HepG2 (cell line): ENCODE data around the gene CERS6. TPM values are rescaled to one million over a fixed set of nuclear protein-coding genes. Genes with fewer than 3 reads are reported as not detected.
A peak's percentile ranks its signal among the peaks of the same experiment; 100 is the strongest.

Experiments used
- ATAC-seq: fragments of 200-7000 bp; cut with Tn5 transposase; 3 replicates; pipeline ENCODE4 v1.9.1; 2020; ENCODE audit warnings: mild to moderate bottlenecking, moderate library complexity
- BruUV-seq: library from RNA; stranded (reverse); fragments of 400-500 nt; replicated peaks from 2 replicates; lab custom pipeline; 2021; lab: Mats Ljungman, UMichigan
- CTCF ChIA-PET: fragments of 300-600 bp; formaldehyde crosslinking; extraction: SDS; loops from one replicate; lab custom pipeline; 2021; ENCODE audit warnings: low total read pairs, inconsistent platforms, low intra/inter-chr PET ratio; lab: Yijun Ruan, JAX
- POLR2A ChIA-PET: fragments of 350-600 bp; sonication (Branson Sonifier 250); formaldehyde crosslinking; loops from one replicate; lab custom pipeline; 2020; ENCODE audit warnings: antibody characterized with exemption, inconsistent platforms; lab: Yijun Ruan, JAX
- DNase-seq: peaks from one replicate; pipeline ENCODE4 v3.0.0-alpha.2; 2015; ENCODE audit warnings: low spot score
- FAIRE-seq: peaks from 3 replicates; lab custom pipeline; 2011; peaks lifted over from hg19 to GRCh38; lab: Jason Lieb, UNC
- H2AFZ ChIP-seq: one replicate; pipeline ENCODE4 v1.6.1; 2011; ENCODE audit warnings: low read length, inconsistent platforms
- H3K27ac ChIP-seq: fragments of 300-600 bp; 3 replicates; pipeline ENCODE4 v1.8.0; 2011; ENCODE audit warnings: mixed run types, mild to moderate bottlenecking, mixed read lengths, low read length, inconsistent platforms; ENCODE audit not compliant: insufficient read depth; ENCODE audit errors: extremely low read length
- H3K27me3 ChIP-seq, 2 experiments: fragments of 200-600 bp in 1 of 2; 2 replicates in 1 of 2; 3 replicates in 1 of 2; pipeline versions ENCODE4 v1.6.0 to v1.8.0; 2011; ENCODE audit warnings: low read length in 2 of 2, mild to moderate bottlenecking in 2 of 2, moderate library complexity in 2 of 2, inconsistent platforms in 1 of 2; ENCODE audit not compliant: insufficient read depth in 2 of 2, control insufficient read depth in 1 of 2
- H3K36me3 ChIP-seq, 2 experiments: fragments of 200-600 bp in 1 of 2; replicated peaks in 1 of 2; 2 replicates in 1 of 2; 3 replicates in 1 of 2; pipeline versions ENCODE4 v1.5.1 to v1.8.0; 2011; ENCODE audit warnings: low read length in 2 of 2, inconsistent platforms in 1 of 2; ENCODE audit not compliant: insufficient read depth in 2 of 2, control insufficient read depth in 1 of 2
- H3K4me1 ChIP-seq: 2 replicates; pipeline ENCODE4 v1.5.1; 2012; ENCODE audit warnings: low read length, inconsistent platforms; ENCODE audit not compliant: insufficient read depth
- H3K4me2 ChIP-seq: 2 replicates; pipeline ENCODE4 v1.6.0; 2011; ENCODE audit warnings: low read depth, low read length, inconsistent platforms
- H3K4me3 ChIP-seq, 3 experiments: fragments of 200-600 bp in 1 of 3; sonication (generic), shearing (Covaris generic) in 1 of 3; replicated peaks in 1 of 3; 2 replicates each; pipeline ENCODE4 v1.5.1; 2011 to 2016; ENCODE audit warnings: low read length in 3 of 3, inconsistent platforms in 2 of 3, low read depth in 2 of 3, mild to moderate bottlenecking in 2 of 3, control low read depth in 1 of 3, mixed read lengths in 1 of 3; ENCODE audit not compliant: insufficient read depth in 1 of 3
- H3K79me2 ChIP-seq: one replicate; pipeline ENCODE4 v1.6.1; 2011; ENCODE audit warnings: low read length, inconsistent platforms; ENCODE audit not compliant: insufficient read depth
- H3K9ac ChIP-seq: 2 replicates; pipeline ENCODE4 v1.6.0; 2011; ENCODE audit warnings: mild to moderate bottlenecking, low read depth, low read length, inconsistent platforms; ENCODE audit not compliant: insufficient read depth
- H3K9me3 ChIP-seq: 2 replicates; pipeline ENCODE4 v1.5.1; 2012; ENCODE audit warnings: mild to moderate bottlenecking, low read length
- H4K20me1 ChIP-seq: 2 replicates; pipeline ENCODE4 v1.6.0; 2011; ENCODE audit warnings: inconsistent platforms, mild to moderate bottlenecking, low read length, moderate library complexity; ENCODE audit not compliant: insufficient read depth
- CCDC6 ChIP-seq: sonication (generic); formaldehyde crosslinking; IDR thresholded peaks from 2 replicates; pipeline ENCODE4 v1.8.1; 2022; ENCODE audit warnings: mild to moderate bottlenecking, missing genetic modification reagents, moderate library complexity
- CHCHD3 ChIP-seq: sonication (generic); formaldehyde crosslinking; IDR thresholded peaks from 2 replicates; pipeline ENCODE4 v1.8.0; 2022; ENCODE audit warnings: mild to moderate bottlenecking, missing genetic modification reagents, moderate library complexity
- HNRNPL ChIP-seq: fragments of 200-400 bp; formaldehyde crosslinking; IDR thresholded peaks from 2 replicates; pipeline ENCODE4 v1.6.1; 2017; ENCODE audit warnings: mild to moderate bottlenecking, low read depth, low read length
- MAF1 ChIP-seq: sonication (generic); formaldehyde crosslinking; IDR thresholded peaks from 2 replicates; pipeline ENCODE4 v1.5.0; 2020; ENCODE audit warnings: missing genetic modification reagents, borderline replicate concordance
- MAFF ChIP-seq: IDR thresholded peaks from 2 replicates; pipeline ENCODE4 v1.6.1; 2011; ENCODE audit warnings: low read depth, low read length, improper control_type of control experiment
- MAFK ChIP-seq, 2 experiments: IDR thresholded peaks in 1 of 2; conservative IDR thresholded peaks in 1 of 2; 2 replicates each; pipeline ENCODE4 v1.6.1; 2011; ENCODE audit warnings: improper control_type of control experiment in 2 of 2, low read length in 2 of 2
- MTF2 ChIP-seq: sonication (generic); formaldehyde crosslinking; IDR thresholded peaks from 2 replicates; pipeline ENCODE4 v1.5.0; 2020; ENCODE audit warnings: missing genetic modification reagents, borderline replicate concordance
- RXRB ChIP-seq: IDR thresholded peaks from 2 replicates; pipeline ENCODE4 v1.6.1; 2016; ENCODE audit warnings: borderline replicate concordance, missing genetic modification reagents, missing compliant biosample characterization
- SOX13 ChIP-seq, 3 experiments: fragments of 450-650 bp in 1 of 3; sonication (generic) in 1 of 3; formaldehyde crosslinking in 1 of 3; IDR thresholded peaks in 2 of 3; conservative IDR thresholded peaks in 1 of 3; 2 replicates each; pipeline versions ENCODE4 v1.5.0 to v1.6.1; 2016 to 2020; ENCODE audit warnings: antibody characterized with exemption in 1 of 3, mild to moderate bottlenecking in 1 of 3, missing compliant biosample characterization in 1 of 3, missing genetic modification reagents in 1 of 3, moderate library complexity in 1 of 3
- ZKSCAN5 ChIP-seq: sonication (generic); formaldehyde crosslinking; IDR thresholded peaks from 2 replicates; pipeline ENCODE4 v1.5.1; 2020; ENCODE audit warnings: mild to moderate bottlenecking, missing genetic modification reagents
- ZNF256 ChIP-seq: sonication (generic); formaldehyde crosslinking; conservative IDR thresholded peaks from 2 replicates; pipeline ENCODE4 v1.4.0; 2020; ENCODE audit warnings: missing genetic modification reagents
- ZNF749 ChIP-seq: sonication (generic); formaldehyde crosslinking; IDR thresholded peaks from 2 replicates; pipeline ENCODE4 v1.8.0; 2022; ENCODE audit warnings: mild to moderate bottlenecking, missing genetic modification reagents, moderate library complexity, borderline replicate concordance
- ZNF782 ChIP-seq: sonication (generic); formaldehyde crosslinking; IDR thresholded peaks from 2 replicates; pipeline ENCODE4 v1.4.0; 2020; ENCODE audit warnings: missing genetic modification reagents, mild to moderate bottlenecking, borderline replicate concordance
- WGBS: methylation state at CpG from one replicate; pipeline ENCODE4 v1.1.6; 2017; ENCODE audit warnings: low lambda C conversion rate; 5-methylcytosine and 5-hydroxymethylcytosine counted together
- in situ Hi-C: cut with HindIII; loops from 2 replicates; pipeline ENCODE4 v1.10.0; 2017; ENCODE audit warnings: low pct_unique_long_range_greater_than_20kb; ENCODE audit not compliant: extremely low pct_ligation_motif_present
- intact Hi-C: fragments of 100-400 bp; cut with micrococcal nuclease; formaldehyde crosslinking; loops from one replicate; pipeline ENCODE4 v1.10.0; 2022; ENCODE audit not compliant: unreplicated experiment
- polyA plus RNA-seq, 8 experiments: library from polyadenylated mRNA; depleted of rRNA in 3 of 8; stranded (reverse) in 7 of 8; unstranded in 1 of 8; fragments of >200 nt; fragmentation: Illumina TruSeq in 4 of 8; extraction: Trizol in 4 of 8; gene quantifications; 2 replicates each; pipeline versions ENCODE4 v1.2.1 to v1.2.3, GENCODE V29; 2011 to 2016; ENCODE audit warnings: low read depth in 4 of 8, missing spikeins in 1 of 8, mixed read lengths in 1 of 8; ENCODE audit not compliant: insufficient read depth in 1 of 8
- total RNA-seq, 5 experiments: library from RNA; depleted of rRNA; stranded (reverse); fragments of >200 nt; fragmentation: Illumina TruSeq; extraction: Trizol; gene quantifications; 2 replicates each; pipeline ENCODE4 v1.2.3, GENCODE V29; 2016; ENCODE audit warnings: low read depth in 1 of 5
- TF ChIP-seq, protein P1 (sequence below): IDR thresholded peaks from 2 replicates; pipeline ENCODE4 v1.6.1; 2016; ENCODE audit warnings: missing compliant biosample characterization, missing genetic modification reagents, borderline replicate concordance
- TF ChIP-seq, protein P2 (sequence below): sonication (generic); formaldehyde crosslinking; IDR thresholded peaks from 2 replicates; pipeline ENCODE4 v1.8.0; 2022; ENCODE audit warnings: missing genetic modification reagents, low read depth, mild to moderate bottlenecking, borderline replicate concordance

The CERS6 gene
- total and polyA plus RNA-seq, 2 of the 13 experiments (the other 11 are each of a cell fraction or from before 2014, with no cell fraction given), result 10.1 to 20.3 TPM

DNA sequence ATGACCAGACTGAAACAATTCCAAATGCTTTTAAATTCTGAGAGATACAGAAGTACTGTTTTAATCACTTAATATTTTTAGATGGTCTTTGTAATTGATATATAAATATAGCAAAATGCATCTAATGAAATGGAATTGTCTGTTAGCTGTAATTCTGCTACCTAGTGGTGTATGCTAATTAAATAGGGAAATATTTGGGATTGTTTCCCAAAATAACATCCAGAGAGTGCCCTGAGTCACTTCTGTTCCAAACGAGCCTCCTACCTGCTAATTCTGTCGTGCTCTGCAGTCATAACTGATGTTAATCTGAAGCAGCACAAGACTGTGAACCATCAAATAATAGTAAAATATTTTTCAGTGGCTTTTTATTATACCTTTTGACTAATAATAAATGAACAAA lies 274.9 kb downstream of the CERS6 start:
- Histone ChIP-seq H3K9me3 (no peaks in the 10 kb centered on the region), H4K20me1 (no peaks in the 10 kb centered on the region), H3K27me3 (no peaks in the 10 kb centered on the region), H3K4me1 (no peaks in the 10 kb centered on the region), H3K79me2 (no peaks in the 10 kb centered on the region), H3K4me2 (no peak overlapping the region), H2AFZ (no peak overlapping the region), H3K27ac (no peak overlapping the region), H3K4me3 (no peak overlapping the region), H3K36me3 (no peaks in the 10 kb centered on the region; a peak in 1 of 5 replicates), H3K9ac (no peak overlapping the region)
- TF ChIP-seq SOX13 (IDR thresholded peaks at IDR 0.05), result no peak
- no peak for TF ChIP-seq SOX13 (CRISPR knock-in tag; conservative IDR thresholded peaks at IDR 0.05 in 1 of 2, IDR thresholded peaks at IDR 0.05 in 1 of 2)
- no peak for TF ChIP-seq HNRNPL
- no peak for TF ChIP-seq ZNF256 (CRISPR knock-in tag)
- no peak for TF ChIP-seq MAF1 (CRISPR knock-in tag)
- TF ChIP-seq, protein P1, sequence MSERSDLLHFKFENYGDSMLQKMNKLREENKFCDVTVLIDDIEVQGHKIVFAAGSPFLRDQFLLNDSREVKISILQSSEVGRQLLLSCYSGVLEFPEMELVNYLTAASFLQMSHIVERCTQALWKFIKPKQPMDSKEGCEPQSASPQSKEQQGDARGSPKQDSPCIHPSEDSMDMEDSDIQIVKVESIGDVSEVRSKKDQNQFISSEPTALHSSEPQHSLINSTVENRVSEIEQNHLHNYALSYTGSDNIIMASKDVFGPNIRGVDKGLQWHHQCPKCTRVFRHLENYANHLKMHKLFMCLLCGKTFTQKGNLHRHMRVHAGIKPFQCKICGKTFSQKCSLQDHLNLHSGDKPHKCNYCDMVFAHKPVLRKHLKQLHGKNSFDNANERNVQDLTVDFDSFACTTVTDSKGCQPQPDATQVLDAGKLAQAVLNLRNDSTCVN (CRISPR knock-in tag), result no peak
- intact Hi-C loops, result no loop called here
- BruUV-seq, result no TSS peak
- FAIRE-seq (no peak), ATAC-seq (no peak), DNase-seq (no peak)
- WGBS, result 94% methylated on average over 2 of the region's 2 CpGs
- ChIA-PET POLR2A (no interaction called here), CTCF (no interaction called here)
- in situ Hi-C loops, result no loop called here

DNA sequence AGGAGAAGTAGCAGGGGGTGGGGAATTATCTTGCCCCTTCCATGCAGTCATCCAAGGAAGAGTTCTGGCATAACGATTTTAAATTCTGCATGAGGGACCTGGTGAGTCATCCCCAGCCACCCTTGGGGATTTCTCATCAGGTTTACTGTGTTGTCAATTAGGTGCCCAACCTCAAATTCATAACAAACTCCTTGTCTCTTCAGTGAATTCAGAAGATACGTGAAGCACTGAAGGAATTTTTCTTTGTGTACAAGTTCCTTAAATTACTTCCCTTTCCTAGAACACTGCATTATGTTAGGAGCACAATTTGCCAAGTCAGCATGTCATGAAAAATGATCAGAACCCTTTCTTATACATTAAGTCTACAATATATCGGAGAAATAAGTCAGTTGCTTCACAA lies 275.5 kb downstream of the CERS6 start:
- no peak for FAIRE-seq
- Histone ChIP-seq H2AFZ (no peak overlapping the region), H3K27me3 (no peaks in the 10 kb centered on the region), H3K79me2 (no peaks in the 10 kb centered on the region), H3K9ac (no peak overlapping the region)
- in situ Hi-C loops, result no loop called here
- CTCF ChIA-PET, result no interaction called here
- WGBS, result 97% methylated on average over 3 of the region's 3 CpGs
- TF ChIP-seq ZNF749 (CRISPR knock-in tag) (no peak), MAFF (peak; percentile 97), MTF2 (CRISPR knock-in tag) (no peak), ZNF782 (CRISPR knock-in tag) (no peak), CHCHD3 (CRISPR knock-in tag) (no peak), RXRB (no peak), CCDC6 (CRISPR knock-in tag) (no peak), ZKSCAN5 (CRISPR knock-in tag) (no peak), MAFK (conservative IDR thresholded peaks at IDR 0.05 in 1 of 2, IDR thresholded peaks at IDR 0.05 in 1 of 2; ENCODE audit: low read length in 2 of 2) (peak; percentile 97 to 99)
- TF ChIP-seq, protein P2, sequence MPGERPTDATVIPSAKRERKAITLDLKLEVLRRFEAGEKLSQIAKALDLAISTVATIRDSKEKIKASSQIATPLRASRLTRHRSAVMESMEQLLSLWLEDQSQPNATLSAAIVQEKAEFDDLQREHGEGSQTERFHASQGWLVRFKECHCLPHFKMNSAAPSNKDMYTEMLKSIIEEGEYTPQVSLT (CRISPR knock-in tag), result no peak
- TF ChIP-seq, all 625 proteins: peak for 2
- Histone ChIP-seq H3K9me3 (no peaks in the 10 kb centered on the region), H4K20me1 (no peaks in the 10 kb centered on the region), H3K27ac (no peak overlapping the region), H3K4me2 (no peak overlapping the region), H3K4me3 (no peak overlapping the region), H3K4me1 (no peaks in the 10 kb centered on the region), H3K36me3 (no peaks in the 10 kb centered on the region; a peak in 1 of 5 replicates)
- ATAC-seq, result no peak
- BruUV-seq, result no TSS peak
- POLR2A ChIA-PET, result no interaction called here
- no peak for DNase-seq
- intact Hi-C loops, result no loop called here
